HG03469 (cell line): ENCODE results near the gene CUX1.

Source experiments
- ATAC-seq: cut with Tn5 transposase; IDR thresholded peaks from one replicate; pipeline ENCODE4 v1.9.1; 2021; ENCODE audit warnings: mild to moderate bottlenecking, moderate library complexity, moderate number of reproducible peaks; ENCODE audit not compliant: unreplicated experiment

CUX1 gene

GRCh38 chr7:102196028-102196427, 378.6 kb downstream of the CUX1 start:
- no peak for ATAC-seq

GRCh38 chr7:102197161-102197560, 379.7 kb downstream of the CUX1 start:
- ATAC-seq: no peak

- no peak for ATAC-seq
These were observed 380.2 kb downstream of the CUX1 start for GRCh38 chr7:102197599-102197998.

- no peak for ATAC-seq
These were observed 381.1 kb downstream of the CUX1 start for GRCh38 chr7:102198417-102198956.

GRCh38 chr7:102201576-102201975, 384.1 kb downstream of the CUX1 start:
- no peak for ATAC-seq

GRCh38 chr7:102202556-102202955, 385.1 kb downstream of the CUX1 start:
- ATAC-seq: no peak

GRCh38 chr7:102203218-102203617, 385.8 kb downstream of the CUX1 start:
- no peak for ATAC-seq

GRCh38 chr7:102204212-102204611, 386.8 kb downstream of the CUX1 start:
- no peak for ATAC-seq

GRCh38 chr7:102205915-102206314, 388.5 kb downstream of the CUX1 start:
- ATAC-seq: no peak

- no peak for ATAC-seq
These were observed 391.4 kb downstream of the CUX1 start for GRCh38 chr7:102208826-102209225.

- no peak for ATAC-seq
These were observed 393.4 kb downstream of the CUX1 start for GRCh38 chr7:102210787-102211186.

GRCh38 chr7:102211590-102212550, 394.4 kb downstream of the CUX1 start:
- ATAC-seq: no peak

- no peak for ATAC-seq
These were observed 397.1 kb downstream of the CUX1 start for GRCh38 chr7:102214477-102215072.

GRCh38 chr7:102215256-102215655, 397.8 kb downstream of the CUX1 start:
- no peak for ATAC-seq

GRCh38 chr7:102215711-102216110, 398.3 kb downstream of the CUX1 start:
- no peak for ATAC-seq

- ATAC-seq: no peak
These were observed 399.3 kb downstream of the CUX1 start for GRCh38 chr7:102216573-102217314.

- no peak for ATAC-seq
These were observed 402.9 kb downstream of the CUX1 start for GRCh38 chr7:102220229-102220850.

GRCh38 chr7:102220960-102221800, 403.8 kb downstream of the CUX1 start:
- no peak for ATAC-seq

GRCh38 chr7:102221961-102222360, 404.5 kb downstream of the CUX1 start:
- ATAC-seq: no peak

GRCh38 chr7:102222445-102222844, 405.0 kb downstream of the CUX1 start:
- no peak for ATAC-seq
